Nephron (organoid): ENCODE data around the gene PGM2.
"Not testable (repeated sequence)": the region's sequence is repeated elsewhere in the genome, so short reads cannot be mapped to it uniquely, and the experiment has no call there.

ENCODE experiments used
- H3K27ac Mint-ChIP-seq, 3 experiments: 2 replicates each; pipeline ENCODE4 v1.8.0; 2020; ENCODE audit warnings: mixed read lengths in 3 of 3, mild to moderate bottlenecking in 2 of 3, moderate library complexity in 1 of 3
- H3K27me3 Mint-ChIP-seq: 2 replicates; pipeline ENCODE4 v1.8.0; 2021; ENCODE audit warnings: low read depth, mild to moderate bottlenecking, moderate library complexity, mixed read lengths
- H3K36me3 Mint-ChIP-seq: 2 replicates; pipeline ENCODE4 v1.8.0; 2020; ENCODE audit warnings: low read depth, mixed read lengths
- H3K4me1 Mint-ChIP-seq: 2 replicates; pipeline ENCODE4 v1.8.0; 2020; ENCODE audit warnings: mixed read lengths
- H3K4me3 Mint-ChIP-seq, 3 experiments: 2 replicates each; pipeline ENCODE4 v1.8.0; 2020; ENCODE audit warnings: mild to moderate bottlenecking in 3 of 3, mixed read lengths in 3 of 3, moderate library complexity in 2 of 3
- H3K9me3 Mint-ChIP-seq: 2 replicates; pipeline ENCODE4 v1.8.0; 2020; ENCODE audit warnings: mixed read lengths
- CTCF ChIP-seq, 3 experiments: fragments of 200-600 bp; sonication (generic); IDR thresholded peaks; one replicate each; pipeline ENCODE4 v1.5.0; 2021; ENCODE audit warnings: antibody characterized with exemption in 3 of 3; ENCODE audit not compliant: unreplicated experiment in 3 of 3

PGM2 gene

GRCh38 chr4:37805091-37805490 is 21.4 kb upstream of the PGM2 start:
- H3K36me3 Mint-ChIP-seq: no peaks in the 10 kb centered on the region
- no peak overlapping the region for H3K27ac Mint-ChIP-seq
- no peak for TF ChIP-seq CTCF (IDR thresholded peaks at IDR 0.05; ENCODE audit: unreplicated experiment in 3 of 3)
- H3K4me1 Mint-ChIP-seq: no peaks in the 10 kb centered on the region
- H3K9me3 Mint-ChIP-seq: no peaks in the 10 kb centered on the region
- peaks cover 7% of the 10 kb centered on the region for H3K27me3 Mint-ChIP-seq
- H3K4me3 Mint-ChIP-seq: no peak overlapping the region

- H3K36me3 Mint-ChIP-seq: no peaks in the 10 kb centered on the region
- no peaks in the 10 kb centered on the region for H3K27me3 Mint-ChIP-seq
- no peak overlapping the region for H3K27ac Mint-ChIP-seq
Observed at GRCh38 chr4:37812713-37813112, 13.8 kb upstream of the PGM2 start.

GRCh38 chr4:37815591-37815990 is 10.9 kb upstream of the PGM2 start:
- no peaks in the 10 kb centered on the region for H3K4me1 Mint-ChIP-seq
- peaks cover 8% of the 10 kb centered on the region for H3K9me3 Mint-ChIP-seq
- TF ChIP-seq CTCF (IDR thresholded peaks at IDR 0.05; ENCODE audit: unreplicated experiment in 3 of 3): no peak
- H3K4me3 Mint-ChIP-seq: no peak overlapping the region
- peaks cover 4% of the 10 kb centered on the region for H3K27me3 Mint-ChIP-seq
- no peak overlapping the region for H3K27ac Mint-ChIP-seq
- H3K36me3 Mint-ChIP-seq: peaks cover 5% of the 10 kb centered on the region

More at GRCh38 chr4:37812713-37813112, 13.8 kb upstream of the PGM2 start:
- Mint-ChIP-seq H3K4me1 (no peaks in the 10 kb centered on the region), H3K4me3 (no peak overlapping the region), H3K9me3 (peaks cover 2% of the 10 kb centered on the region)
- no peak for TF ChIP-seq CTCF (IDR thresholded peaks at IDR 0.05; ENCODE audit: unreplicated experiment in 3 of 3)

- peaks cover 4% of the 10 kb centered on the region for H3K27me3 Mint-ChIP-seq
- TF ChIP-seq CTCF (IDR thresholded peaks at IDR 0.05; ENCODE audit: unreplicated experiment in 3 of 3): no peak
- peaks cover 8% of the 10 kb centered on the region for H3K9me3 Mint-ChIP-seq
- H3K4me1 Mint-ChIP-seq: no peaks in the 10 kb centered on the region
- H3K36me3 Mint-ChIP-seq: peaks cover 5% of the 10 kb centered on the region
- no peak overlapping the region for H3K27ac Mint-ChIP-seq
- no peak overlapping the region for H3K4me3 Mint-ChIP-seq
Observed at GRCh38 chr4:37816006-37816405, 10.5 kb upstream of the PGM2 start.

GRCh38 chr4:37816719-37817118 is 9.8 kb upstream of the PGM2 start:
- Mint-ChIP-seq H3K4me1 (no peaks in the 10 kb centered on the region), H3K9me3 (peaks cover 8% of the 10 kb centered on the region), H3K36me3 (peaks cover 5% of the 10 kb centered on the region), H3K4me3 (no peak overlapping the region), H3K27me3 (peaks cover 4% of the 10 kb centered on the region), H3K27ac (no peak overlapping the region)
- no peak for TF ChIP-seq CTCF (IDR thresholded peaks at IDR 0.05; ENCODE audit: unreplicated experiment in 3 of 3)

- no peaks in the 10 kb centered on the region for H3K4me1 Mint-ChIP-seq
- H3K27me3 Mint-ChIP-seq: peaks cover 4% of the 10 kb centered on the region
- no peak for TF ChIP-seq CTCF (IDR thresholded peaks at IDR 0.05; ENCODE audit: unreplicated experiment in 3 of 3)
- H3K9me3 Mint-ChIP-seq: peaks cover 8% of the 10 kb centered on the region
- no peak overlapping the region for H3K4me3 Mint-ChIP-seq
- peaks cover 5% of the 10 kb centered on the region for H3K36me3 Mint-ChIP-seq
- H3K27ac Mint-ChIP-seq: no peak overlapping the region
Observed at GRCh38 chr4:37818752-37819151, 7.7 kb upstream of the PGM2 start.

GRCh38 chr4:37820458-37820857 is 6.0 kb upstream of the PGM2 start:
- not testable (repeated sequence) for H3K27me3 Mint-ChIP-seq, H3K27ac Mint-ChIP-seq, H3K4me1 Mint-ChIP-seq, H3K9me3 Mint-ChIP-seq, H3K4me3 Mint-ChIP-seq, H3K36me3 Mint-ChIP-seq
